HCT116 (cell line): ENCODE measurements around the gene TLE4. TPM values are rescaled to one million over a fixed set of nuclear protein-coding genes. Genes with fewer than 3 reads are reported as not detected.

ENCODE experiments used
- ATAC-seq: fragments of 200-7000 bp; cut with Tn5 transposase; 2 replicates; pipeline ENCODE4 v1.9.1; 2020; ENCODE audit warnings: mild to moderate bottlenecking, moderate library complexity
- BruUV-seq: library from RNA; stranded (reverse); fragments of 400-500 nt; replicated peaks from 2 replicates; lab custom pipeline; 2021; lab: Mats Ljungman, UMichigan
- CTCF ChIA-PET: fragments of 300-600 bp; sonication (Branson Sonifier 250); formaldehyde crosslinking; loops from one replicate; lab custom pipeline; 2021; ENCODE audit warnings: antibody characterized with exemption; lab: Charles Lee
- POLR2A ChIA-PET: fragments of 300-600, 350-600 bp; sonication (Branson Sonifier 250); formaldehyde crosslinking; loops from one replicate; lab custom pipeline; 2021; ENCODE audit warnings: antibody characterized with exemption; lab: Charles Lee
- RAD21 ChIA-PET, 2 experiments: fragments of 300-600 bp; sonication (Branson Sonifier 250); formaldehyde crosslinking; loops; one replicate each; lab custom pipeline; 2023; ENCODE audit warnings: low total read pairs in 2 of 2; ENCODE audit not compliant: uncharacterized antibody in 2 of 2, unreplicated experiment in 2 of 2, low non-redundant PET in 1 of 2; lab: Charles Lee
- DNase-seq: peaks from one replicate; pipeline ENCODE4 v3.0.0-alpha.2; 2010; ENCODE audit warnings: low read depth, low spot score
- H2AFZ ChIP-seq: fragments of 200-600 bp; shearing (Covaris generic), sonication (generic); 2 replicates; pipeline ENCODE4 v1.6.1; 2017; ENCODE audit warnings: low read depth, mixed run types, mixed read lengths, antibody characterized with exemption, low read length; ENCODE audit not compliant: poor library complexity, severe bottlenecking
- H3K27ac ChIP-seq: 2 replicates; pipeline ENCODE4 v1.5.1; 2012; ENCODE audit warnings: low read depth, low read length
- H3K27me3 ChIP-seq: fragments of 200-600 bp; sonication (generic); 2 replicates; pipeline ENCODE4 v1.6.1; 2016; ENCODE audit warnings: mixed run types, low read length, mixed read lengths; ENCODE audit not compliant: insufficient read depth
- H3K36me3 ChIP-seq, 2 experiments: fragments of 200-500 bp in 1 of 2; fragments of 200-600 bp in 1 of 2; sonication (Bioruptor generic) in 1 of 2; sonication (generic) in 1 of 2; 2 replicates each; pipeline versions ENCODE4 v1.5.1 to v1.6.1; 2014 to 2016; ENCODE audit warnings: low read length in 2 of 2, inconsistent platforms in 1 of 2, mixed read lengths in 1 of 2, mixed run types in 1 of 2; ENCODE audit not compliant: insufficient read depth in 2 of 2, control insufficient read depth in 1 of 2
- H3K4me1 ChIP-seq, 2 experiments: fragments of 200-600 bp in 1 of 2; sonication (generic) in 1 of 2; 2 replicates each; pipeline versions ENCODE4 v1.5.1 to v1.6.1; 2012 to 2017; ENCODE audit warnings: low read length in 2 of 2, inconsistent platforms in 1 of 2, mild to moderate bottlenecking in 1 of 2, mixed read lengths in 1 of 2, mixed run types in 1 of 2, moderate library complexity in 1 of 2; ENCODE audit not compliant: insufficient read depth in 2 of 2, control insufficient read depth in 1 of 2
- H3K4me2 ChIP-seq: fragments of 200-600 bp; sonication (generic); 2 replicates; pipeline ENCODE4 v1.6.1; 2017; ENCODE audit warnings: mixed run types, low read length, mixed read lengths
- H3K4me3 ChIP-seq, 2 experiments: fragments of 200-600 bp in 1 of 2; sonication (generic) in 1 of 2; replicated peaks in 1 of 2; 2 replicates each; pipeline ENCODE4 v1.5.1; 2011 to 2016; ENCODE audit warnings: low read length in 2 of 2, control low read depth in 1 of 2, low read depth in 1 of 2, mild to moderate bottlenecking in 1 of 2, mixed read lengths in 1 of 2, mixed run types in 1 of 2
- H3K79me2 ChIP-seq: fragments of 200-600 bp; sonication (generic); 2 replicates; pipeline ENCODE4 v1.6.1; 2017; ENCODE audit warnings: mild to moderate bottlenecking, mixed run types, low read length, moderate library complexity, mixed read lengths; ENCODE audit not compliant: insufficient read depth
- H3K9ac ChIP-seq: fragments of 200-600 bp; sonication (generic); 2 replicates; pipeline ENCODE4 v1.6.1; 2016; ENCODE audit warnings: low read length, mixed read lengths
- H3K9me2 ChIP-seq: fragments of 200-600 bp; sonication (generic), shearing (Covaris generic); 2 replicates; pipeline ENCODE4 v1.6.1; 2017; ENCODE audit warnings: mixed run types, mild to moderate bottlenecking, moderate library complexity; ENCODE audit not compliant: insufficient read depth
- H3K9me3 ChIP-seq, 2 experiments: fragments of 200-500 bp in 1 of 2; fragments of 200-600 bp in 1 of 2; sonication (Bioruptor generic) in 1 of 2; sonication (generic) in 1 of 2; 2 replicates each; pipeline ENCODE4 v1.6.1; 2014 to 2017; ENCODE audit warnings: low read length in 2 of 2, mixed read lengths in 2 of 2, inconsistent platforms in 1 of 2, low read depth in 1 of 2, mild to moderate bottlenecking in 1 of 2, mixed run types in 1 of 2, moderate library complexity in 1 of 2; ENCODE audit not compliant: control insufficient read depth in 1 of 2, insufficient read depth in 1 of 2
- H4K20me1 ChIP-seq: fragments of 200-600 bp; sonication (generic), shearing (Covaris generic); 2 replicates; pipeline ENCODE4 v1.6.1; 2017; ENCODE audit warnings: mixed run types, mild to moderate bottlenecking, moderate library complexity; ENCODE audit not compliant: insufficient read depth
- EGR1 ChIP-seq: IDR thresholded peaks from 2 replicates; pipeline ENCODE4 v1.6.1; 2012; ENCODE audit warnings: low read depth
- ELF1 ChIP-seq: IDR thresholded peaks from 2 replicates; pipeline ENCODE4 v1.6.1; 2012; ENCODE audit warnings: low read depth, borderline replicate concordance
- EZH2 ChIP-seq: fragments of 200-600 bp; sonication (generic); IDR thresholded peaks from 2 replicates; pipeline ENCODE4 v1.6.1; 2017; ENCODE audit warnings: antibody characterized with exemption, mixed run types
- EZH2phosphoT487 ChIP-seq: fragments of 200-600 bp; IDR thresholded peaks from 2 replicates; pipeline ENCODE4 v1.6.1; 2018; ENCODE audit warnings: antibody characterized with exemption, borderline replicate concordance
- JUND ChIP-seq: IDR thresholded peaks from 2 replicates; pipeline ENCODE4 v1.6.1; 2012
- POLR2A ChIP-seq: IDR thresholded peaks from 2 replicates; pipeline ENCODE4 v1.7.0; 2011; ENCODE audit warnings: borderline replicate concordance; ENCODE audit not compliant: insufficient read depth, insufficient read length; ENCODE audit errors: extremely low read depth
- POLR2AphosphoS5 ChIP-seq: IDR thresholded peaks from 2 replicates; pipeline ENCODE4 v1.6.1; 2011; ENCODE audit warnings: mild to moderate bottlenecking, low read depth, low read length, moderate library complexity
- RAD21 ChIP-seq: IDR thresholded peaks from 2 replicates; pipeline ENCODE4 v1.6.1; 2012; ENCODE audit warnings: low read depth, mild to moderate bottlenecking
- SIN3A ChIP-seq: IDR thresholded peaks from 2 replicates; pipeline ENCODE4 v1.6.1; 2012; ENCODE audit warnings: low read depth
- SP1 ChIP-seq: IDR thresholded peaks from 2 replicates; pipeline ENCODE4 v1.6.1; 2012; ENCODE audit warnings: low read depth
- SRF ChIP-seq: IDR thresholded peaks from 2 replicates; pipeline ENCODE4 v1.6.1; 2012; ENCODE audit warnings: low read depth
- TCF7L2 ChIP-seq: IDR thresholded peaks from 2 replicates; pipeline ENCODE4 v1.7.0; 2011; ENCODE audit warnings: borderline replicate concordance, inconsistent platforms; ENCODE audit not compliant: insufficient read depth, insufficient read length; ENCODE audit errors: extremely low read depth
- YY1 ChIP-seq: IDR thresholded peaks from 2 replicates; pipeline ENCODE4 v1.6.1; 2011; ENCODE audit warnings: low read length, low read depth, moderate library complexity, mild to moderate bottlenecking; ENCODE audit not compliant: insufficient replicate concordance; ENCODE audit errors: extremely low read depth
- ZNF274 ChIP-seq: fragments of 200-500 bp; sonication (Bioruptor generic); IDR thresholded peaks from 2 replicates; pipeline ENCODE4 v1.6.1; 2014; ENCODE audit warnings: mild to moderate bottlenecking, low read depth, low read length, inconsistent platforms
- intact Hi-C: fragments of 100-400 bp; cut with micrococcal nuclease; formaldehyde crosslinking; loops from 2 replicates; pipeline ENCODE4 v1.10.0; 2022
- total RNA-seq: library from RNA; stranded (reverse); gene quantifications from one replicate; pipeline ENCODE4 v1.2.1, GENCODE V29; 2021; ENCODE audit not compliant: unreplicated experiment
- TF ChIP-seq, protein P1 (sequence below): IDR thresholded peaks from 2 replicates; pipeline ENCODE4 v1.6.1; 2012; ENCODE audit warnings: low read depth
- TF ChIP-seq, protein P2 (sequence below): IDR thresholded peaks from 2 replicates; pipeline ENCODE4 v1.6.1; 2011; ENCODE audit warnings: mild to moderate bottlenecking, low read length, moderate library complexity; ENCODE audit not compliant: insufficient replicate concordance; ENCODE audit errors: extremely low read depth
- TF ChIP-seq, protein P3 (sequence below): IDR thresholded peaks from 2 replicates; pipeline ENCODE4 v1.6.1; 2012

Gene TLE4
- total RNA-seq, 1 experiment from 2014 or later, result 0.39 TPM

DNA sequence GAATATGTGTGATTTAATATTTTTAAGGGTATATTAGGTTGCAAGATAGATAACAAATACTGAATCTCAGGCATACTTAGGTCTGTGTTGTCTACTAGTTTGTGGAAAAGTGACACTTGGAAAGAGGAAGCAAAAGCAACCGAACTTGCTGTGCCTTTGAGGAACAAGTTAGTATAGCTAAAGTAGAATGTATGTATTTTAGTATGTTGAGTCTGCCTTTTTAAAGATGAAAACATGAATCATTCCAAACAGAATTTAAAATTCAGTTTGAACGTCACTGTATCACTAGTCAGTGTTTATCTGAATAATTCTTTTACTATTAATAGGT, 12.9 kb downstream of the TLE4 start:
- Histone ChIP-seq H3K9ac (no peak overlapping the region), H3K27ac (no peak overlapping the region), H3K79me2 (no peaks in the 10 kb centered on the region), H3K4me2 (no peak overlapping the region), H3K27me3 (no peaks in the 10 kb centered on the region), H3K4me3 (no peak overlapping the region), H4K20me1 (no peaks in the 10 kb centered on the region), H2AFZ (no peak overlapping the region), H3K9me2 (no peaks in the 10 kb centered on the region), H3K36me3 (no peaks in the 10 kb centered on the region), H3K4me1 (no peaks in the 10 kb centered on the region), H3K9me3 (peaks cover 0 to 21% of the 10 kb centered on the region in 2 experiments; a peak in 2 of 4 replicates)
- DNase-seq (no peak), ATAC-seq (no peak)
- intact Hi-C loops, result no loop called here
- ChIA-PET CTCF (no interaction called here), POLR2A (no interaction called here), RAD21 (no interaction called here)
- BruUV-seq, result no TSS peak
- TF ChIP-seq EGR1, result no peak
- no peak for TF ChIP-seq EZH2phosphoT487
- TF ChIP-seq, protein P1, sequence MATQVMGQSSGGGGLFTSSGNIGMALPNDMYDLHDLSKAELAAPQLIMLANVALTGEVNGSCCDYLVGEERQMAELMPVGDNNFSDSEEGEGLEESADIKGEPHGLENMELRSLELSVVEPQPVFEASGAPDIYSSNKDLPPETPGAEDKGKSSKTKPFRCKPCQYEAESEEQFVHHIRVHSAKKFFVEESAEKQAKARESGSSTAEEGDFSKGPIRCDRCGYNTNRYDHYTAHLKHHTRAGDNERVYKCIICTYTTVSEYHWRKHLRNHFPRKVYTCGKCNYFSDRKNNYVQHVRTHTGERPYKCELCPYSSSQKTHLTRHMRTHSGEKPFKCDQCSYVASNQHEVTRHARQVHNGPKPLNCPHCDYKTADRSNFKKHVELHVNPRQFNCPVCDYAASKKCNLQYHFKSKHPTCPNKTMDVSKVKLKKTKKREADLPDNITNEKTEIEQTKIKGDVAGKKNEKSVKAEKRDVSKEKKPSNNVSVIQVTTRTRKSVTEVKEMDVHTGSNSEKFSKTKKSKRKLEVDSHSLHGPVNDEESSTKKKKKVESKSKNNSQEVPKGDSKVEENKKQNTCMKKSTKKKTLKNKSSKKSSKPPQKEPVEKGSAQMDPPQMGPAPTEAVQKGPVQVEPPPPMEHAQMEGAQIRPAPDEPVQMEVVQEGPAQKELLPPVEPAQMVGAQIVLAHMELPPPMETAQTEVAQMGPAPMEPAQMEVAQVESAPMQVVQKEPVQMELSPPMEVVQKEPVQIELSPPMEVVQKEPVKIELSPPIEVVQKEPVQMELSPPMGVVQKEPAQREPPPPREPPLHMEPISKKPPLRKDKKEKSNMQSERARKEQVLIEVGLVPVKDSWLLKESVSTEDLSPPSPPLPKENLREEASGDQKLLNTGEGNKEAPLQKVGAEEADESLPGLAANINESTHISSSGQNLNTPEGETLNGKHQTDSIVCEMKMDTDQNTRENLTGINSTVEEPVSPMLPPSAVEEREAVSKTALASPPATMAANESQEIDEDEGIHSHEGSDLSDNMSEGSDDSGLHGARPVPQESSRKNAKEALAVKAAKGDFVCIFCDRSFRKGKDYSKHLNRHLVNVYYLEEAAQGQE, result no peak
- TF ChIP-seq POLR2A, result no peak
- no peak for TF ChIP-seq ZNF274
- no peak for TF ChIP-seq SRF
- no peak for TF ChIP-seq JUND
- no peak for TF ChIP-seq TCF7L2
- no peak for TF ChIP-seq POLR2AphosphoS5
- no peak for TF ChIP-seq YY1
- no peak for TF ChIP-seq EZH2
- no peak for TF ChIP-seq ELF1
- TF ChIP-seq SP1, result no peak
- no peak for TF ChIP-seq SIN3A
- TF ChIP-seq RAD21, result no peak
- TF ChIP-seq, protein P2, sequence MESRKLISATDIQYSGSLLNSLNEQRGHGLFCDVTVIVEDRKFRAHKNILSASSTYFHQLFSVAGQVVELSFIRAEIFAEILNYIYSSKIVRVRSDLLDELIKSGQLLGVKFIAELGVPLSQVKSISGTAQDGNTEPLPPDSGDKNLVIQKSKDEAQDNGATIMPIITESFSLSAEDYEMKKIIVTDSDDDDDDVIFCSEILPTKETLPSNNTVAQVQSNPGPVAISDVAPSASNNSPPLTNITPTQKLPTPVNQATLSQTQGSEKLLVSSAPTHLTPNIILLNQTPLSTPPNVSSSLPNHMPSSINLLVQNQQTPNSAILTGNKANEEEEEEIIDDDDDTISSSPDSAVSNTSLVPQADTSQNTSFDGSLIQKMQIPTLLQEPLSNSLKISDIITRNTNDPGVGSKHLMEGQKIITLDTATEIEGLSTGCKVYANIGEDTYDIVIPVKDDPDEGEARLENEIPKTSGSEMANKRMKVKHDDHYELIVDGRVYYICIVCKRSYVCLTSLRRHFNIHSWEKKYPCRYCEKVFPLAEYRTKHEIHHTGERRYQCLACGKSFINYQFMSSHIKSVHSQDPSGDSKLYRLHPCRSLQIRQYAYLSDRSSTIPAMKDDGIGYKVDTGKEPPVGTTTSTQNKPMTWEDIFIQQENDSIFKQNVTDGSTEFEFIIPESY, result no peak
- TF ChIP-seq, protein P3, sequence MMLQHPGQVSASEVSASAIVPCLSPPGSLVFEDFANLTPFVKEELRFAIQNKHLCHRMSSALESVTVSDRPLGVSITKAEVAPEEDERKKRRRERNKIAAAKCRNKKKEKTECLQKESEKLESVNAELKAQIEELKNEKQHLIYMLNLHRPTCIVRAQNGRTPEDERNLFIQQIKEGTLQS, result no peak
